ENCODE results near the gene NABP1. TPM values are rescaled to one million over a fixed set of nuclear protein-coding genes. Genes with fewer than 3 reads are reported as not detected.

The NABP1 gene
- total and polyA plus RNA-seq, 7 donors: 4.2 to 15.4 (median 9.2) TPM

- Histone ChIP-seq H3K36me3 (no peaks in the 10 kb centered on the region), H3K27ac (no peak overlapping the region), H3K27me3 (no peaks in the 10 kb centered on the region), H3K4me3 (no peak overlapping the region), H3K4me1 (no peaks in the 10 kb centered on the region), H3K9me3 (no peaks in the 10 kb centered on the region)
- intact Hi-C loops (cut with DNase I): no loop called here
- 91% methylated on average over 2 of the region's 2 CpGs for WGBS, 2 donors
- no peak for TF ChIP-seq EP300 (IDR thresholded peaks at IDR 0.05)
- no peak for TF ChIP-seq POLR2A (IDR thresholded peaks at IDR 0.05)
- no peak for DNase-seq
Observed at GRCh38 chr2:191706791-191707190, 28.9 kb downstream of the NABP1 start.

GRCh38 chr2:191707542-191707941 lies 29.6 kb downstream of the NABP1 start:
- TF ChIP-seq POLR2AphosphoS5 (IDR thresholded peaks at IDR 0.05) (no peak), CTCF (IDR thresholded peaks at IDR 0.05) (no peak), POLR2A (IDR thresholded peaks at IDR 0.05) (no peak), EP300 (IDR thresholded peaks at IDR 0.05) (no peak)
- H3K27ac ChIP-seq: no peak overlapping the region
- no peaks in the 10 kb centered on the region for H3K27me3 ChIP-seq
- intact Hi-C loops (cut with DNase I): no loop called here
- H3K9me3 ChIP-seq: no peaks in the 10 kb centered on the region
- WGBS, 2 donors: 87 to 93% methylated on average over 2 of the region's 2 CpGs
- no peaks in the 10 kb centered on the region for H3K4me1 ChIP-seq
- no peak for DNase-seq
- H3K4me3 ChIP-seq: no peak overlapping the region
- H3K36me3 ChIP-seq: no peaks in the 10 kb centered on the region

- WGBS, 2 donors: 96 to 100% methylated on average over 1 of the region's 1 CpG
- no peaks in the 10 kb centered on the region for H3K27me3 ChIP-seq
- no peaks in the 10 kb centered on the region for H3K9me3 ChIP-seq
- H3K27ac ChIP-seq: no peak overlapping the region
- no peaks in the 10 kb centered on the region for H3K36me3 ChIP-seq
- H3K4me3 ChIP-seq: no peak overlapping the region
- no peak for DNase-seq
- no peaks in the 10 kb centered on the region for H3K4me1 ChIP-seq
- TF ChIP-seq POLR2A (IDR thresholded peaks at IDR 0.05): no peak
- no peak for TF ChIP-seq EP300 (IDR thresholded peaks at IDR 0.05)
- no peak for TF ChIP-seq POLR2AphosphoS5 (IDR thresholded peaks at IDR 0.05)
- TF ChIP-seq CTCF (IDR thresholded peaks at IDR 0.05): no peak
- intact Hi-C loops (cut with DNase I): no loop called here
Observed at GRCh38 chr2:191710411-191710900, 32.5 kb downstream of the NABP1 start.

- TF ChIP-seq EP300 (IDR thresholded peaks at IDR 0.05) (no peak), POLR2AphosphoS5 (IDR thresholded peaks at IDR 0.05) (no peak), POLR2A (IDR thresholded peaks at IDR 0.05) (no peak), CTCF (IDR thresholded peaks at IDR 0.05) (no peak)
- no peak overlapping the region for H3K4me3 ChIP-seq
- H3K27me3 ChIP-seq: no peaks in the 10 kb centered on the region
- H3K27ac ChIP-seq: no peak overlapping the region
- H3K36me3 ChIP-seq: no peaks in the 10 kb centered on the region
- no peaks in the 10 kb centered on the region for H3K4me1 ChIP-seq
- intact Hi-C loops (cut with DNase I): no loop called here
- no peaks in the 10 kb centered on the region for H3K9me3 ChIP-seq
- DNase-seq: no peak
- WGBS, 2 donors: 93 to 94% methylated on average over 2 of the region's 2 CpGs
Observed at GRCh38 chr2:191711621-191712020, 33.7 kb downstream of the NABP1 start.

- DNase-seq: no peak
- intact Hi-C loops (cut with DNase I): no loop called here
- TF ChIP-seq POLR2AphosphoS5 (IDR thresholded peaks at IDR 0.05) (no peak), POLR2A (IDR thresholded peaks at IDR 0.05) (no peak), EP300 (IDR thresholded peaks at IDR 0.05) (no peak), CTCF (IDR thresholded peaks at IDR 0.05) (no peak)
- no peaks in the 10 kb centered on the region for H3K27me3 ChIP-seq
- H3K36me3 ChIP-seq: no peaks in the 10 kb centered on the region
- no peak overlapping the region for H3K27ac ChIP-seq
- WGBS, 2 donors: 43 to 54% methylated on average over 1 of the region's 1 CpG
- no peaks in the 10 kb centered on the region for H3K9me3 ChIP-seq
- H3K4me3 ChIP-seq: no peak overlapping the region
- no peaks in the 10 kb centered on the region for H3K4me1 ChIP-seq
Observed at GRCh38 chr2:191713837-191714236, 35.9 kb downstream of the NABP1 start.

Data from sigmoid colon (tissue), 7 donors.